Skeletal muscle tissue (tissue), 4 donors: ENCODE measurements around the gene GUSB. TPM values are rescaled to one million over a fixed set of nuclear protein-coding genes. Genes with fewer than 3 reads are reported as not detected.
"Not testable (repeated sequence)": the region's sequence is repeated elsewhere in the genome, so short reads cannot be mapped to it uniquely, and the experiment has no call there.

Source experiments
- H3K27ac ChIP-seq: one replicate; pipeline ENCODE4 v1.7.0; 2013; ENCODE audit warnings: mild to moderate bottlenecking, low read depth, low read length, inconsistent platforms
- H3K27me3 ChIP-seq, 3 donors: one replicate each; pipeline ENCODE4 v1.7.0; 2013; ENCODE audit warnings: low read length in 3 of 3; ENCODE audit not compliant: control insufficient read depth in 3 of 3, insufficient read depth in 3 of 3
- H3K36me3 ChIP-seq, 3 donors: one replicate each; pipeline ENCODE4 v1.7.0; 2013; ENCODE audit warnings: low read length in 3 of 3; ENCODE audit not compliant: control insufficient read depth in 3 of 3, insufficient read depth in 3 of 3
- H3K4me1 ChIP-seq, 3 donors: one replicate each; pipeline ENCODE4 v1.7.0; 2013; ENCODE audit warnings: low read length in 3 of 3, mild to moderate bottlenecking in 3 of 3; ENCODE audit not compliant: control insufficient read depth in 3 of 3, insufficient read depth in 3 of 3
- H3K4me3 ChIP-seq, 3 donors: one replicate each; pipeline ENCODE4 v1.7.0; 2013; ENCODE audit warnings: low read length in 3 of 3
- H3K9ac ChIP-seq, 3 donors: one replicate each; pipeline ENCODE4 v1.7.0; 2013; ENCODE audit warnings: low read length in 3 of 3, mild to moderate bottlenecking in 3 of 3, moderate library complexity in 2 of 3, low read depth in 1 of 3
- H3K9me3 ChIP-seq, 3 donors: one replicate each; pipeline ENCODE4 v1.7.0; 2013; ENCODE audit warnings: low read length in 3 of 3; ENCODE audit not compliant: control insufficient read depth in 3 of 3
- total RNA-seq: library from RNA; depleted of rRNA; stranded (reverse); fragments of >200 nt; gene quantifications from one replicate; pipeline ENCODE4 v1.2.3, GENCODE V29; 2014
- donor health status: Osteomylitis.

Gene GUSB
- total RNA-seq, 1 donor from 2014 or later = 32.9 TPM

DNA sequence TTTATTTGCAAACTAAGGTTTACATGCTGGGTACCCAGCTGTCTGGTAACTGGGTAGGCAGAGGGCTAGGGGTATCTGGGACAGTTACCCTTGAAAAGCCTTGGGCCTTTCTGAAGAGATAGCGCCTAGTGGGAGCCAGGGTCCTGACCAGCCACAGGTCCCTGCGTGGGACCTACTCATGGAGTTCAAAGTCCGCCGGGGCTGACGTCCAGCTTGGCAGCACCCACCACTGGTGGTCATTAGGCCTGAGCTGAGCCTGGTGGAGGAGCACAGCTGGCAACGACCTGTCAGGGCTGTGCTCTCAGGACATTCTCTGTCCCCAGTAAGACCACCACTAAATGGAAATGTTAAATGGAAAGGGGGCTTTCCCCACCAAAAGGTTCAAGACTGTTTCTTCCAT is 20.0 kb downstream of the GUSB start:
- no peak overlapping the region for H3K9ac ChIP-seq
- H3K4me1 ChIP-seq = no peaks in the 10 kb centered on the region
- peaks cover 41 to 65% (median 64%) of the 10 kb centered on the region in 3 donors for H3K36me3 ChIP-seq

DNA sequence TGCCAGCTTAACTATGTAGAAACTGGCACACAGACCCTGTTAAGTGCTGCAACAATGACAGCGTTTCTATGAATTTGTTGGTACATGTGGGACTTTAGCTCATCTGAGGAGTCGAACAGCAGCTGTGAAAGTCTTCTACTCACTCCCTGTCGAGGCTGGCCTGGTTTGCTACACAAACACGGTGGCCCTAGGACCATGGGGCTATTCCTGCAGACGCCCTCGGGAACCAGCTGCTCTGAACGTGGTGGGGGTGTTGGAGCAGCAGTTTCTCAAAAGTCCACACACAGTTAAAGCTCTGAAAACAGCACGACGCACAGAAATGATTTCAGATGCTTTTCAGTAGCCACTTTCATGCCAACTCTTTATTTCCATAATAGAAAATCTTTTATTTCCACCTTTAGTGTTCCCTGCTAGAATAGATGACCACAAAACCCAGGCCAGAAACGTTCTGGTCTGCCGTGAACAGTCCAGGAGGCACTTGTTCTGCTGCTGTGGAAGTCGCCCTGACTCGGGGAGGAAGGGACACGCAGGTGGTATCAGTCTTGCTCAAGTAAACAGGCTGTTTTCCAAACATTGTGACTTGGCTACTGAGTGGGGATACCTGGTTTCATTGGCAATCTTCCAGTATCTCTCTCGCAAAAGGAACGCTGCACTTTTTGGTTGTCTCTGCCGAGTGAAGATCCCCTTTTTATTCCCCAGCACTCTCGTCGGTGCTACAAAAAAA is 21.5 kb downstream of the GUSB start:
- Histone ChIP-seq H3K4me3 (no peak overlapping the region), H3K4me1 (no peaks in the 10 kb centered on the region), H3K27ac (no peak overlapping the region), H3K9ac (no peak overlapping the region), H3K27me3 (no peaks in the 10 kb centered on the region), H3K36me3 (peaks cover 30 to 61% (median 57%) of the 10 kb centered on the region in 3 donors), H3K9me3 (no peaks in the 10 kb centered on the region)

More for the DNA sequence above, 20.0 kb downstream of the GUSB start:
- H3K27me3 ChIP-seq = no peaks in the 10 kb centered on the region
- no peak overlapping the region for H3K4me3 ChIP-seq
- no peak overlapping the region for H3K27ac ChIP-seq
- no peaks in the 10 kb centered on the region for H3K9me3 ChIP-seq

DNA sequence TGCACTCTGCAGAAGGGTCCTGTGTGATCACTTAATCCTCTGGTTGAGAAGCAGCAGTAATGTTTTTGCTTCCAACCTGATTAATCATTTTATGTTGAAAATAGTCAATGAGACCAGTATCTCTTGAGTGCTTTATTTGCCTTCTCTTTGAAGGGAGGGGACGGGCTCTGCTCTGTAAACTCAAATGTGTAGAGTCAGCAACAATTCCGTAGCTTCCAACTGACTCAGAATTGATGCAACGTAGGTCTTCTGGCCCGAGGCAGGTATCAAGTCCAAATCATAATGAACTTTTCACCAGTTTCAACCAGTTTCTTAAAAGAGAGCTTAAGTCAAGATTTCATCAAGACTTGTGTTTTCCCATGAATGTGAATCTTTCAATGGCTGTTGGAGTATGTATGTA is 26.3 kb downstream of the GUSB start:
- no peaks in the 10 kb centered on the region for H3K27me3 ChIP-seq
- H3K27ac ChIP-seq = no peak overlapping the region
- no peak overlapping the region for H3K9ac ChIP-seq
- H3K4me3 ChIP-seq = no peak overlapping the region
- peaks cover 10 to 40% (median 27%) of the 10 kb centered on the region in 3 donors for H3K36me3 ChIP-seq
- no peaks in the 10 kb centered on the region for H3K4me1 ChIP-seq
- H3K9me3 ChIP-seq = no peaks in the 10 kb centered on the region

DNA sequence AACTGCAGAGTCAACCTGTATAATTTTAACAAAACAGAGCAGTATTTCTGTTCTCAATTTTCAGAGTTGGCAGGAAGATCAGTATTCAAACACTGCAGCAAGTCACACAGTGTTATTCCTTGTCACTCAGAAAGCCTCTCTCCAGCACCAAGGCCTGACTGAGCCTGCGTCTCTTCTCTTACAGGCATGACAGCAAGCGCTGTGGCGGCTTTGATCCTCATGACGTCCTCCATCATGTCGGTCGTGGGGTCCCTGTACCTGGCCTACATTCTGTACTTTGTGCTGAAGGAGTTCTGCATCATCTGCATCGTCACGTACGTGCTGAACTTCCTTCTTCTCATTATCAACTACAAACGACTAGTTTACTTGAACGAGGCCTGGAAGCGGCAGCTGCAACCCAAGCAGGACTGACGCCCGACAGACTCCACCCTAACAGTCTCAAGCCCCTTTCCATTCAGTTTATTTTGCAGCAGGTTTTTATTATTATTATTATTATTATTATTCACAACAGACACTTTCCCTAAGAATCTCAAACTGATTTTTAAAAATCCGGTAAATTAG is 28.0 kb downstream of the GUSB start:
- no peaks in the 10 kb centered on the region for H3K4me1 ChIP-seq
- H3K27ac ChIP-seq = no peak overlapping the region
- peaks cover 3 to 26% (median 13%) of the 10 kb centered on the region in 3 donors for H3K36me3 ChIP-seq
- no peak overlapping the region for H3K9ac ChIP-seq
- no peaks in the 10 kb centered on the region for H3K27me3 ChIP-seq
- H3K4me3 ChIP-seq = no peak overlapping the region
- no peaks in the 10 kb centered on the region for H3K9me3 ChIP-seq

DNA sequence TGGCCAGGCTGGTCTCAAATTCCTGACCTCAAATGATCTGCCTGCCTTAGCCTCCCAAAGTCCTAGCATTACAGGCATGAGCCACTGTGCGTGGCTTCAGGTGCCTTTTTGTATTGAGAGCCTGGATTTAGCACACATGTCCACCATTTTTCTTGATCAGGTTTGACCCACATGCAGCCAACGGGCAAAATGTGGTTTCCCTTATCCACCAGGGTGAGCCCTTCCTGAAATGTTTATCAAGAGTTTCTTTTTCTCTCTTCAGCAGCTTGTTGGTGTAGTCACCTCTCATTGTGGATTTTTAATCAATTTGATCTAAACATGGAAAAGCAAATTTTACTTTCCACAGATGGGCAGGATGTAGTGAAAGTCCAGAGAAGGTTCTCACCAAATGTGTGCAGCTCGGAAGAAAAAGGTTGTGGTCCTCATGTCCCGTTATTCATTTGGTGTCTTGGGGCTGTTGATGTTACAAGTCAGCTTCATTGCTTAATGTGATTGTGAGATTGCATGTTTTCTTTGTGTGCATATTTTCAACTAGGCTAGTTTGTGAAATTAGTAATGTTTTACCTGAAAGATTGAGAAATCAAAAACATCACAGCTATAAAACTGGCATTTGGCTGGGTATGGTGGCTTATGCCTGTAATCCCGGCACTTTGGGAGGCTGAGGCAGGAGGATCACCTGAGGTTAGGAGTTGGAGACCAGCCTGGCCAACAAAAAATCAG is 28.9 kb downstream of the GUSB start:
- H3K4me1 ChIP-seq = no peaks in the 10 kb centered on the region
- no peak overlapping the region for H3K9ac ChIP-seq
- H3K9me3 ChIP-seq = no peaks in the 10 kb centered on the region
- H3K27me3 ChIP-seq = no peaks in the 10 kb centered on the region
- H3K27ac ChIP-seq = no peak overlapping the region
- H3K36me3 ChIP-seq = peaks cover 3 to 22% (median 10%) of the 10 kb centered on the region in 3 donors
- no peak overlapping the region for H3K4me3 ChIP-seq

DNA sequence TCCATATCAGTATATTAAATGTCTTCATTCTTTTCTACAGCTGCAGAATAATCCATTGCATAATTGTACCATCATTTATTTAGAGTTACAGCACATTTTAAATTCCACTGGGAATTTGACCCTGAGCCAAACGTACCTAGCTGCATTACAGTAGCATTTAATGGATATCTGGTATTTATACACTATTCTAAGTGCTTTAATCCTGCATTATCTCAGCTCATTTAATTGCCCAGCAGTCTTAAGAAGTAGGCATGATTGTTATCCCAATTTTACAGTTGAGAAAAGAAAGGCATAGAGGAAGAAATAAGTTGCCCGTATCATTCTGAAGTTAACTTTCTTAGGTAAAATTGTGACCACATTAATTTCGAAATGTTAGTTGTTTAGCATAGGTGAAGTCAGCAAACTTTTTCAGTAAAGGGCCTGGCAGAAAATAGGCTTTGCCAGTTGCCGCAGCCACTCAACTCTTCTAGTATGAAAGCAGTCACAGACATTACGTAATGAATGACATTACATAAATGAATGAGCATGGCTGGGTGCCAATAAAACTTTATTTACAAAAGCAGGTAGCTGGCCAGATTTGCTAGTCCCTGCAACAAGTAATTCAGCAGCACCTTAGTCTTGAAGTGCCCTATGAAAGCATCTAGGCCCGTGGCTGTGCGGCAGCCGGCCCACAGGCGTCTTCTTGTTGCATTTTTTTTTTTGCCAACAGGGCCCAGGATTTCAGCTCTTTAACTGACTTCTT is 30.0 kb downstream of the GUSB start:
- Histone ChIP-seq H3K9ac (no peak overlapping the region), H3K27me3 (no peaks in the 10 kb centered on the region), H3K4me1 (no peaks in the 10 kb centered on the region), H3K4me3 (no peak overlapping the region), H3K27ac (no peak overlapping the region), H3K9me3 (no peaks in the 10 kb centered on the region), H3K36me3 (peaks cover 3 to 22% (median 10%) of the 10 kb centered on the region in 3 donors)

DNA sequence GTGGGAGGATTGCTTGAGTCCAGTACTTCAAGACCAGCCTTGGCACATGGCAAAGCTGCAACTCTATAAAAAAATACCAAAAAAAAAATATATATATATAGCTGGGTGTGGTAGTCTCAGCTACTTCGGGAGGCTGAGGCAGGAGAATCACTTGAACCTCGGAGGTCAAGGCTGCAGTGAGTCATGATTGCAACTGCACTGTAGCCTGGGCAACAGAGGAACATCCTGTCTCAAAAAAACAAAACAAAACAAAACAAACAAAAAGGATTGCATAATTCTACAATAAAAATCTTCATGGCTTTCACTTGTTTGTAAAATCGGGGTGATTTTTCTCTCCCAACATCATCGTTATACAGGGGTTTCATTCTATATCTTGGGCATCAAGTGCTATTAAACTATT is 35.1 kb downstream of the GUSB start:
- Histone ChIP-seq H3K36me3 (no peaks in the 10 kb centered on the region), H3K9ac (no peak overlapping the region), H3K4me1 (no peaks in the 10 kb centered on the region), H3K9me3 (no peaks in the 10 kb centered on the region), H3K27ac (no peak overlapping the region), H3K27me3 (no peaks in the 10 kb centered on the region), H3K4me3 (no peak overlapping the region)

DNA sequence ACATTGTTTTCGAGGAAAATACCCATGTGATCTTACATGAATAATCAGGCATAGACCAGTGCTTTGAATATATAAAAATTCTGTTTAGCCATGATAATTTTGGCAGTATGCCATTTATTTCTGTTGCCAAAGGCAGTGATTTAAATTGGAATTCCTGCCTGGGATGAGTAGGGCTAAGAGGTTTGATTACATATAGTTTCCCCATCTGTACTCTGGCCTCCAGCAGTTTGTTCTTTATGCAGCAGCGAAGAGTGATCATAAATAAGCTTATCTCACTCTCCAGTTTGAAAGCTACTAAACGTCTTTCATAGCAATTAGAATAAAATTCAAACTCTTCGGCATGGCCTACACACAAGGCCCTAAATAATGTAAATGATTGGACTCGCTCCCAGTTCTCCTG is 36.2 kb downstream of the GUSB start:
- H3K36me3 ChIP-seq, H3K27me3 ChIP-seq, H3K27ac ChIP-seq, H3K9me3 ChIP-seq, H3K4me1 ChIP-seq, H3K9ac ChIP-seq, H3K4me3 ChIP-seq: not testable (repeated sequence)

DNA sequence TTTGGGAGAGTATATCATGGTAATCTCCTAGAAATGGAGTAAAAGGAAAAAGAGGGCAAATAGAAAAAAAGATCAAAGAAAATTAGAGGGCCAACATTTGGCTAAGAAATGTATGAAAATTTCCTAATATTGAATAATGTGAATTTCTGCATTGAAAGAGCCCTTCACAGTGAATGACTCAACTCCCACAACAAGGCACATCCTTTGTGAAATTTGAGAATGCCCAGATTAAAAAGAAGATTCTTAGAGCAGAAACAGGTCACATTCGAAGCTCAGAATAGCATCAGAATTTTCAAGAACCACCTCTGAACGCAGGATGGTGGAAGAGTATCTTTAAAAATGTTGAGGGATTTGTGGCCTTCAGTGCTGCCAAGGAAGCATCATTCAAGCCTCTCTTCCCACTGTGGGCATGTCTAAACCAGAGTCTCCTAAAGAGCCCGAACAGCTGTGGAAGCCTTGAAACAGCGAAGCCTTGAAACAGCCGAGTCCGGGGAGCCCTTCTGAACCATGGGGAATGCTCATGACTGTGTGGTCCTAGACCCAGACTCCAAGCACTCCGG is 43.6 kb downstream of the GUSB start:
- peaks cover 0 to 7% (median 6%) of the 10 kb centered on the region in 3 donors for H3K4me1 ChIP-seq
- no peak overlapping the region for H3K4me3 ChIP-seq
- H3K9me3 ChIP-seq = no peaks in the 10 kb centered on the region
- H3K27me3 ChIP-seq = no peaks in the 10 kb centered on the region
- H3K27ac ChIP-seq = no peak overlapping the region
- no peaks in the 10 kb centered on the region for H3K36me3 ChIP-seq
- no peak overlapping the region for H3K9ac ChIP-seq
